Tibial artery (tissue), 4 donors: ENCODE data around the gene CYB5A.

Experiments
- DNase-seq, 2 donors: peaks; one replicate each; pipeline ENCODE4 v3.0.0-alpha.2; 2019
- H3K27ac ChIP-seq, 2 donors: fragments of 200-600 bp; sonication (generic) in 1 of 2; 1 replicate in 1 of 2; 2 replicates in 1 of 2; pipeline ENCODE4 v1.5.1; 2018 to 2019; ENCODE audit warnings: mild to moderate bottlenecking in 1 of 2
- H3K27me3 ChIP-seq, 2 donors: fragments of 200-600 bp; sonication (generic) in 1 of 2; one replicate each; pipeline versions ENCODE4 v1.5.1 to v1.6.0; 2016 to 2019
- H3K36me3 ChIP-seq, 3 donors: fragments of 200-600 bp; sonication (generic) in 2 of 3; one replicate each; pipeline ENCODE4 v1.5.1; 2016 to 2019; ENCODE audit warnings: mild to moderate bottlenecking in 2 of 3
- H3K4me1 ChIP-seq, 4 donors: fragments of 200-600 bp; sonication (generic) in 2 of 4; 1 replicate in 3 of 4; 2 replicates in 1 of 4; pipeline ENCODE4 v1.5.1; 2016 to 2019
- H3K4me3 ChIP-seq, 2 donors: fragments of 200-600 bp; sonication (generic) in 1 of 2; 1 replicate in 1 of 2; 2 replicates in 1 of 2; pipeline ENCODE4 v1.5.1; 2018 to 2019; ENCODE audit warnings: mild to moderate bottlenecking in 2 of 2
- H3K9me3 ChIP-seq, 3 donors: fragments of 200-600 bp; sonication (generic) in 1 of 3; one replicate each; pipeline ENCODE4 v1.5.1; 2016 to 2019
- intact Hi-C: fragments of 100-400 bp; cut with DNase I; formaldehyde crosslinking; loops from one replicate; pipeline ENCODE4 v1.15.0; 2023; ENCODE audit warnings: low total_unique reads
- TF ChIP-seq, protein P1 (sequence below), 2 experiments: fragments of 200-600 bp in 1 of 2; fragments of 450-650 bp in 1 of 2; IDR thresholded peaks; one replicate each; pipeline ENCODE4 v1.5.1; 2017 to 2019; ENCODE audit warnings: antibody characterized with exemption in 2 of 2, mild to moderate bottlenecking in 1 of 2, moderate library complexity in 1 of 2

Gene CYB5A

DNA sequence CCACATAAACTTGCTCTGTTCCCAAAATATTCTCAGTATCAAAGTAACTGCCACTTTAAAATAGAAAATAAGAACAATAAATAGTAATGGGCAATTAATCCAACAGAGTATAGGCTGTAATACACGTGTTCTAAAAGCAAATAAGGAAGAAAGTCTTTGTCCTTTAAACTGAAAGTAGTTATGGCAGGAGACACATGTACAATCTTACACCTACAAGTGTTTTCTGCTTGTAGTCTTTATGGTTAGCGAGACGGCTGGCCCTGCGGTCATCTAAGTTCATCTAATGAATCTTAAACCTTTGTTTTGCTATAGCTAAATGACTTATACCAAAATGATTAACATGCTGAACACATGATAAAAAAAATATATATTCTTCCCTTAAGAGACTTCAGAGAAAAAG lies 32.4 kb downstream of the CYB5A start:
- H3K36me3 ChIP-seq = peaks cover 27 to 50% (median 28%) of the 10 kb centered on the region in 3 donors
- intact Hi-C loops = no loop called here
- no peak for DNase-seq

DNA sequence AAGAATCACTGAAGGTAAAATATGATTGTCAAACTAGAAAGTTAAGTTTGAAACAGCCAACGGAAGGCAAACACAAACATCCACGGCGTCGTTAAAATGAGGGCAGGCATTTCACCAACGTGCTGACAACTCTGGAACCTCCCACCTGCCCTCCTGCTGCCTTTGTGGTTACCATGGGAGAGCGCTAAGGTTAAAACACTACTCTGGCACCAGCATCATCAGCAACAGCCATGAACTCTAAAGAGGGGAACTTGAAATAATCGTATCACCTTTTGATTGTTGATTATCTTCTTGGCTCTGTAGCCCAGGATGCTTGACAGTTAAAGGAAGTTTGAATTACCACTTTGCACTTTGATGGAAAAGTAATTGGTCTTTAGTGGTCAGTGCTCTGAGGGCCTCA lies 34.7 kb downstream of the CYB5A start:
- Histone ChIP-seq H3K27me3 (no peaks in the 10 kb centered on the region), H3K27ac (no peak overlapping the region), H3K4me3 (no peak overlapping the region), H3K4me1 (peaks cover 0 to 3% (median 0%) of the 10 kb centered on the region in 4 donors), H3K36me3 (peaks cover 27 to 50% (median 30%) of the 10 kb centered on the region in 3 donors), H3K9me3 (no peaks in the 10 kb centered on the region)
- DNase-seq = no peak
- TF ChIP-seq, protein P1, sequence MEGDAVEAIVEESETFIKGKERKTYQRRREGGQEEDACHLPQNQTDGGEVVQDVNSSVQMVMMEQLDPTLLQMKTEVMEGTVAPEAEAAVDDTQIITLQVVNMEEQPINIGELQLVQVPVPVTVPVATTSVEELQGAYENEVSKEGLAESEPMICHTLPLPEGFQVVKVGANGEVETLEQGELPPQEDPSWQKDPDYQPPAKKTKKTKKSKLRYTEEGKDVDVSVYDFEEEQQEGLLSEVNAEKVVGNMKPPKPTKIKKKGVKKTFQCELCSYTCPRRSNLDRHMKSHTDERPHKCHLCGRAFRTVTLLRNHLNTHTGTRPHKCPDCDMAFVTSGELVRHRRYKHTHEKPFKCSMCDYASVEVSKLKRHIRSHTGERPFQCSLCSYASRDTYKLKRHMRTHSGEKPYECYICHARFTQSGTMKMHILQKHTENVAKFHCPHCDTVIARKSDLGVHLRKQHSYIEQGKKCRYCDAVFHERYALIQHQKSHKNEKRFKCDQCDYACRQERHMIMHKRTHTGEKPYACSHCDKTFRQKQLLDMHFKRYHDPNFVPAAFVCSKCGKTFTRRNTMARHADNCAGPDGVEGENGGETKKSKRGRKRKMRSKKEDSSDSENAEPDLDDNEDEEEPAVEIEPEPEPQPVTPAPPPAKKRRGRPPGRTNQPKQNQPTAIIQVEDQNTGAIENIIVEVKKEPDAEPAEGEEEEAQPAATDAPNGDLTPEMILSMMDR (IDR thresholded peaks at IDR 0.05) = no peak
- intact Hi-C loops = no loop called here

More for the DNA sequence above, 32.4 kb downstream of the CYB5A start:
- Histone ChIP-seq H3K27ac (no peak overlapping the region), H3K4me1 (no peaks in the 10 kb centered on the region), H3K9me3 (no peaks in the 10 kb centered on the region), H3K4me3 (no peak overlapping the region), H3K27me3 (no peaks in the 10 kb centered on the region)
- TF ChIP-seq, protein P1 (IDR thresholded peaks at IDR 0.05) = no peak

DNA sequence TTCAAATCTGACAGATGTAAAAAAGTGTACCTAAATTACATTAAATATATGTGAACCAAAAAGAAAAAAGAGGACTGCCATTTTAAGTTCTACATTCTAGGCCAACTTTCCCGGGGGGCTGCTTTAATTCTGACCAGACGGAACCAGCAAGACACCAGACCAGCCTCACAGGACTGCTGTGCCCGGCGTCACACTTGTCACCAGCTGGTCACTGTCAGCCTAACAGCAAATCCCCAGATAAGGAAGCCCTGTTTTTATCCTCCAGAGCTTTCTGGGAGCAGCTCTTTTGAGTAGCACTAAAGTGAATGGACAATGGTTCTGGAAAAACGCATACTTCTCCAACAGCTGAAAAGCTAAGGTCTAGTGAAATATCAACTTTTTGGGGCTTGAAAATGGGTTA lies 35.6 kb downstream of the CYB5A start:
- no peak overlapping the region for H3K27ac ChIP-seq
- H3K27me3 ChIP-seq = no peaks in the 10 kb centered on the region
- TF ChIP-seq, protein P1 (IDR thresholded peaks at IDR 0.05) = no peak
- peaks cover 20 to 42% (median 21%) of the 10 kb centered on the region in 3 donors for H3K36me3 ChIP-seq
- peaks cover 0 to 12% (median 1%) of the 10 kb centered on the region in 4 donors for H3K4me1 ChIP-seq
- no peak overlapping the region for H3K4me3 ChIP-seq
- DNase-seq = no peak
- intact Hi-C loops = no loop called here
- H3K9me3 ChIP-seq = no peaks in the 10 kb centered on the region

DNA sequence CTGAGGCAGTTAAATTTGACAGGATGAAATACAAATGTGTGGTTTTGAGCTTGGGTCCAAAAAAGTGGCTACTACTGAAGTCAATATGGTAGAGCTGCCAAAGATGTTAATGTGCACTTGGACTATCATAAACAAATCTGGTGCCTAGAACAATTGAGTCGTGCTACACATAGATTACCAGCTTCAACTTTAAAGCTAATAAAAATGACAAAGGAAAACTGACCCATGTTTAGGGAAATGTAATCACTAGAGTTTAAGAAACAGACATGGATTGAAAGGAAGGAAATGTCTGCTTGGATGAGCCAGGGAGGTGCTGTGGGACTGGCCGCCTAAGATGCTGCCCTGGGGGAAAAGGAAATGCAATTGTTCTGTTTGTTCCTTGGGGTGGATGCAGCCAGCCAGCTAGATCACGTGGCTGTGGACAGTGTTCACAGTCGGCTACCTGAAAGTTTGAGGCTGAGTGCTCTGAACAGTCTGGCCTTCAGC lies 36.6 kb downstream of the CYB5A start:
- Histone ChIP-seq H3K27me3 (no peaks in the 10 kb centered on the region), H3K9me3 (no peaks in the 10 kb centered on the region), H3K4me1 (peaks cover 0 to 13% (median 2%) of the 10 kb centered on the region in 4 donors), H3K36me3 (peaks cover 10 to 46% (median 16%) of the 10 kb centered on the region in 3 donors), H3K27ac (no peak overlapping the region), H3K4me3 (no peak overlapping the region)
- no peak for DNase-seq
- intact Hi-C loops = no loop called here
- TF ChIP-seq, protein P1 (IDR thresholded peaks at IDR 0.05) = no peak

DNA sequence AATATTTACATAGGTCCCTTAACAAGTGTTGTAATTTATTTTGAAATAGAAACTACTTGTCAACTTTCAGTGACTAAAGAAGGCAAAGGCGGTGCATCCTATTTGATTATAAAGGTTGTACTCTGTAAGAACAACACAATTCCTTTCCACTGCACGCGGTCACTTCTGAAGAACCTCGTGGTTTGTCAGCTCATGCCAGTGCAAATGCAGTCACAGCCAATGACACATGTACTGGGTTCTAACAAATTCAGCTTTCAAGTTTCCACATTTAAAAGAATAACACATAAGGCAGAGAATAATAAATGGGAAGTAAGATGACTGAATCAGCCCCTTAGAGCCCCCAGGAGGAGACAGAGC lies 39.7 kb downstream of the CYB5A start:
- no peak for DNase-seq
- Histone ChIP-seq H3K4me1 (peaks cover 0 to 13% (median 2%) of the 10 kb centered on the region in 4 donors), H3K4me3 (no peak overlapping the region), H3K9me3 (no peaks in the 10 kb centered on the region), H3K27ac (no peak overlapping the region), H3K36me3 (peaks cover 0 to 23% (median 7%) of the 10 kb centered on the region in 3 donors), H3K27me3 (no peaks in the 10 kb centered on the region)
- intact Hi-C loops = no loop called here
- TF ChIP-seq, protein P1 (IDR thresholded peaks at IDR 0.05) = no peak
